T-helper 22 cell (primary cell): Measurements from ENCODE around the gene CCDC85C.

Experiments
- DNase-seq: peaks from one replicate; pipeline ENCODE4 v3.0.0-alpha.2; 2020; ENCODE audit warnings: low read depth

The CCDC85C gene

GRCh38 chr14:99605299-99605961, 1.4 kb upstream of the CCDC85C start:
- peak; percentile 74 for DNase-seq

- DNase-seq, result no peak
Observed at GRCh38 chr14:99604766-99605298, 825 bp upstream of the CCDC85C start.

- peak; percentile 91 for DNase-seq
Observed at GRCh38 chr14:99604278-99604765, 315 bp upstream of the CCDC85C start.

GRCh38 chr14:99602788-99603415, 1.1 kb downstream of the CCDC85C start:
- DNase-seq, result no peak

- no peak for DNase-seq
Observed at GRCh38 chr14:99602054-99602787, 1.8 kb downstream of the CCDC85C start.

- no peak for DNase-seq
Observed at GRCh38 chr14:99601361-99601831, 2.6 kb downstream of the CCDC85C start.

- no peak for DNase-seq
Observed at GRCh38 chr14:99600232-99600888, 3.6 kb downstream of the CCDC85C start.

GRCh38 chr14:99599393-99599792, 4.6 kb downstream of the CCDC85C start:
- DNase-seq, result no peak

- DNase-seq, result no peak
Observed at GRCh38 chr14:99598774-99599173, 5.2 kb downstream of the CCDC85C start.

- DNase-seq, result no peak
Observed at GRCh38 chr14:99597911-99598600, 6.0 kb downstream of the CCDC85C start.

- DNase-seq, result no peak
Observed at GRCh38 chr14:99596772-99597171, 7.2 kb downstream of the CCDC85C start.

- no peak for DNase-seq
Observed at GRCh38 chr14:99596071-99596627, 7.9 kb downstream of the CCDC85C start.

- DNase-seq, result no peak
Observed at GRCh38 chr14:99595524-99595923, 8.5 kb downstream of the CCDC85C start.

GRCh38 chr14:99595034-99595433, 9.0 kb downstream of the CCDC85C start:
- no peak for DNase-seq

GRCh38 chr14:99593971-99594841, 9.8 kb downstream of the CCDC85C start:
- DNase-seq, result no peak

GRCh38 chr14:99592933-99593753, 10.9 kb downstream of the CCDC85C start:
- DNase-seq, result no peak

- DNase-seq, result no peak
Observed at GRCh38 chr14:99592394-99592793, 11.6 kb downstream of the CCDC85C start.

GRCh38 chr14:99590746-99591555, 13.1 kb downstream of the CCDC85C start:
- DNase-seq, result no peak
